Fibroblast of mammary gland (primary cell): ENCODE results near the gene CDC73.
A peak's percentile ranks its signal among the peaks of the same experiment; 100 is the strongest.

Experiments used
- DNase-seq: peaks from one replicate; pipeline ENCODE4 v3.0.0-alpha.2; 2010; ENCODE audit warnings: low read depth
- H3K4me3 ChIP-seq: 2 replicates; pipeline ENCODE4 v1.5.1; 2011; ENCODE audit warnings: low read depth, mild to moderate bottlenecking, low read length, moderate library complexity; ENCODE audit not compliant: control insufficient read depth
- TF ChIP-seq, protein P1 (sequence below): conservative IDR thresholded peaks from 2 replicates; pipeline ENCODE4 v1.5.1; 2011; ENCODE audit warnings: low read depth, low read length, inconsistent platforms; ENCODE audit not compliant: control insufficient read depth, insufficient read depth

The CDC73 gene

DNA sequence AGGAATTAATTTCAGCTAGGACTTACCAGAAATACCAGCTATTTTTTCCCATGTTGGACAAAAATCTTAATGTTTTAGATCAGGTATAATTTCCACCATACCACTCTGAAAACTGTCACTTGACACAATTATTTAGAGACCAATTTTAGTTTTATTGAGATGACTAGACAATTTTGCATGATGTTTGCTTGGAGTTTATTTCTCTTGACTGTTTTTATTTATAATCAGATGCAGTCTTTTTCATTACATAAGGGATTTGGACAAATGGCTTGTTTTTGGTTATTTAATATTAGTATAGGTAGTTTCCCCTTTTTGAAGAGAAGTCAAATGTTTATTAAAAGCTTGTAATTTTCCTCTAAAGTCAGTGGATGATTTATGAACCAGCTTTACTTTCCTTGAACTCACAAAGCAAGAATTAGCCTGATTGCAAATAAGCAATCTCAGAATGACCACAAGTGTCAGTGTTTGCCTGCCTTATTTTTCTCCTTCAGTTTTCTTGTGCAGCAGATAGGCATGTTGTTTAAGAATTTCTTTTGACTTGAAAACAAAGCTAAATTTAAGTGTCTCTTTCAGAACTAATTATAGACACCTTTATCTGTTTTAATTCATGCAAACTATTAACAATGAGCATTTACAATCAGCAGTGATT is 68.4 kb downstream of the CDC73 start:
- TF ChIP-seq, protein P1, sequence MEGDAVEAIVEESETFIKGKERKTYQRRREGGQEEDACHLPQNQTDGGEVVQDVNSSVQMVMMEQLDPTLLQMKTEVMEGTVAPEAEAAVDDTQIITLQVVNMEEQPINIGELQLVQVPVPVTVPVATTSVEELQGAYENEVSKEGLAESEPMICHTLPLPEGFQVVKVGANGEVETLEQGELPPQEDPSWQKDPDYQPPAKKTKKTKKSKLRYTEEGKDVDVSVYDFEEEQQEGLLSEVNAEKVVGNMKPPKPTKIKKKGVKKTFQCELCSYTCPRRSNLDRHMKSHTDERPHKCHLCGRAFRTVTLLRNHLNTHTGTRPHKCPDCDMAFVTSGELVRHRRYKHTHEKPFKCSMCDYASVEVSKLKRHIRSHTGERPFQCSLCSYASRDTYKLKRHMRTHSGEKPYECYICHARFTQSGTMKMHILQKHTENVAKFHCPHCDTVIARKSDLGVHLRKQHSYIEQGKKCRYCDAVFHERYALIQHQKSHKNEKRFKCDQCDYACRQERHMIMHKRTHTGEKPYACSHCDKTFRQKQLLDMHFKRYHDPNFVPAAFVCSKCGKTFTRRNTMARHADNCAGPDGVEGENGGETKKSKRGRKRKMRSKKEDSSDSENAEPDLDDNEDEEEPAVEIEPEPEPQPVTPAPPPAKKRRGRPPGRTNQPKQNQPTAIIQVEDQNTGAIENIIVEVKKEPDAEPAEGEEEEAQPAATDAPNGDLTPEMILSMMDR, result peak; percentile 23
- DNase-seq, result peak; percentile 28
- no peak overlapping the region for H3K4me3 ChIP-seq

DNA sequence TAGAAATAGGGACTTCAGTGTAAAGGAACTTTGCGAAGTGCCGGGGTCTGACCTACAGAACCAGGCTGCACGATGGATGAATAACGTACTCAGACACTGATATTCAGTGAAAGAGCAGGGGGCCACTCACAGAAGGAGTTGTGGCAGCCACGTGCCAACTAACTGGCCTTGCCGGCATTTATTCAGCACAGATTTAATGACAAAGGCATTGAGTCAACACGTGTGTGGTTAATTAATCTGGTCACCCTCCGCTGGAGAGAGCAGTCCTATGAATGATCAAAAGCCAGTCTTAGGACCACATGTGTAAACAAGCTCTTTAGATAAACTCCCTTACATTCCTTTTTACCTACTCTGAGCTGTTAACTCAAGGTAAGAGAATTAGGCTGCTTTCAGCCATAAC is 70.8 kb downstream of the CDC73 start:
- DNase-seq, result no peak
- no peak overlapping the region for H3K4me3 ChIP-seq
- TF ChIP-seq, protein P1, result no peak

DNA sequence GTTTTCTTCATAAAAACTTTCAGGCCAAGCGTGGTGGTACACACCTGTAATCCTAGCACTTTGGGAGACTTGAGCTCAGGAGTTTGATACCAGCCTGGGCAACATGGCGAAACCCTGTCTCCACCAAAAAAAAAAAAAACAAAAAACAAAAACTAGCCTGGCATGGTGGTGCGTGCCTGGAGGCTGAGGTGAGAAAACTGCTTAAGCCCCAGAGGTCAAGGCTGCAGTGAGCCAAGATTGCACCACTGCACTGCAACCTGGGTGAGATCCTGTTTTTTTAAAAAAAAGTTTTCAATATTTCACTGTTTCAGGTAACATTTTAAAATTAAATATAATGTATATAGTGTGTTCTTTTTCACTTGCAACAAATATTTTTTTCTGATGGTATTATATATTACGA is 78.1 kb downstream of the CDC73 start:
- no peak for DNase-seq
- H3K4me3 ChIP-seq, result no peak overlapping the region
- TF ChIP-seq, protein P1, result no peak

GRCh38 chr1:193201021-193201420 is 79.2 kb downstream of the CDC73 start:
- TF ChIP-seq, protein P1, result no peak
- H3K4me3 ChIP-seq, result no peak overlapping the region
- no peak for DNase-seq

DNA sequence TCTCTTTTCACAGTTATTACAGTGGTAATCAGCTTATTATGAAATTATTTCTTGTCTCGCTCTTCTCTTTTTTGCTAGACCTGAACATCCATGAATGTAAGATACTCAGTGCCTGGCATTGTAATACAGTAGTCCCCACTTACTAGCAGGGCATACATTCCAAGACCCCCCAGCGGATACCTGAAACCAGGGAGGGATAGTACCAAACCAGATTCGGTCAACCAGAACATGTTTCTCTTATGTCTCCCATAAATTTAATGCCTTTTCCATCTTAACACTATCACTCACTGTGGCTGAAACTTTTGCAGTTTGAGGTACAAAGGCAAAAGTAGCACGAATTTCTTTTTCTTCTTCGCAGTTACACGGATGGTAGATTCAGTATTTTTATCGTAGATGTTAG is 89.2 kb downstream of the CDC73 start:
- DNase-seq, result no peak
- TF ChIP-seq, protein P1, result no peak
- H3K4me3 ChIP-seq, result no peak overlapping the region

DNA sequence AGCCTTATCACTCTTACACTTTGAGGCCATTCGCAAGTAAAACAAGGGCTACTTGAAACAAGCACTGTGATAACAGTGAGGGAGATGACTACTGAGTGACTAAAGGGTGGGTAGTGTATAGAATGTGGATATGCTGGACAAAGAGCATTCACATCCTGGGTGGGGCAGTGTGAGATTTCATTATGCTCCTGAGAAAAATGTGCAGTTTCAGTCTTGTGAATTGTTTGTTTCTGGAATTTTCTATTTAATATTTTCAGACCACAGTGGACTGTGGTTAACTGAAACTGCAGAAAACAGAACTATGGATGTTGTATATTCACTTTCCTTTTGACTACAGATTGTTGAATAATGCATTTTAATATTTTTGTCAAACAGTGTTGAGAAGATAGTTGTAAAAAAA is 89.7 kb downstream of the CDC73 start:
- DNase-seq, result peak; percentile 85
- no peak overlapping the region for H3K4me3 ChIP-seq
- TF ChIP-seq, protein P1, result no peak

GRCh38 chr1:193212637-193213036 is 90.8 kb downstream of the CDC73 start:
- no peak for DNase-seq
- TF ChIP-seq, protein P1, result no peak
- H3K4me3 ChIP-seq, result no peak overlapping the region
